ENCODE measurements around the gene PRKAR1B.

The PRKAR1B gene

GRCh38 chr7:721619-722248 is 5.3 kb downstream of the PRKAR1B start:
- no peak for DNase-seq

DNA sequence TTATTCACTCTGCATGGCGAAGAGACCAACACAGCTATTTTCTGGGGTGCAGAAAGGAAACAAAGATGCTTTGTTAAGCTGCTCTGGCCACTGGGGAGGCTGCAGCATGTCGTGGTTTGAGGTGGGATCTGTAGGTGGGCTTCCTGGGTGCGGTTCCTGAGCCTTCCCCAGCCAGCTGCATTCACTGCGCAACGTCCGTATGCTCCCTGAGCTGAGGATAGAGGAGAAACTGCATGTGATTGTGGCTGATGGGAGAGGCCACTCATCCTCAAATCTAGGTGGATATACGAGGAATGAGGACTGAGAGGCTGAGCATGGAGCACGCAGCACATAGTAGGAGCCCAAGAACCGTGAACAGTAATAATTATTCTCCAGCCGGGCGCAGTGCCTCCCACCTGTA is 10.4 kb downstream of the PRKAR1B start:
- DNase-seq: no peak

- no peak for DNase-seq
Measured at GRCh38 chr7:716222-716621, 10.9 kb downstream of the PRKAR1B start.

DNA sequence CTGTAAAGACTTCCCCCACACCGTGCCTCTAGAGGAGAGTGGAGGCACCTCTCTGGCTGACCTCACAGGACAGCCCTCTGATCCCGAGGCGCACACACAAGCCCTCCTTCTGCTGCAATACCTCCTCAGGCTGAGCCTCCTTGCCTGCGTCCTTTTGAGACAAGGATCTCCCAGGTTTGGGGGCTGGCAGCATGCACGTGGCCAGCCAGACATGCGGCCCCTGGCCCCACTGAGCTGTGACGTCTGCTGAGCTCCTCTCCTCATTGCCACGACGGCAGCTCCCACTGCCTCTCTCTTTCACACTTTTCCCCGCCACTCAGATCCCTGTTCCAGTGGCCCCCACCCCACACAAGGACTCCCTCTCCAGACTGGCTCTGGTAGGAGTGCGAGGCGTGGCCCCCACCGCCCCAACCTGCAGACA is 12.8 kb downstream of the PRKAR1B start:
- DNase-seq: no peak

GRCh38 chr7:713488-714230 is 13.4 kb downstream of the PRKAR1B start:
- no peak for DNase-seq

DNA sequence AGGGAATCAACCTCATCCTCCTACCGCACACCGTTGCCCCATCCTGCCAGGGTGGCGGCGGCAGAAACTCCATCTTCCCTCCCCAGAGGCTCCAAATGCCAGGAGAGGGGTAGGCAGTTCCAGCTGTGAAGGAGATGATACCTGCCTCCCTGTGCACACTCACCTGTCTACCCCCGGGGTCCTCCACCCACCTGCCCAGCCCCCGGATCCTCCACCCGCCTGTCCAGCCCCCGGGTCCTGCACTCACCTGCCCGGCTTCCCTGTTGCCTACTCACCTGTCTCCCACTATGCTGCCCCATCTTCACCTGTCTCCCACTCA is 14.0 kb downstream of the PRKAR1B start:
- no peak for DNase-seq

GRCh38 chr7:712381-713138 is 14.5 kb downstream of the PRKAR1B start:
- no peak for DNase-seq

GRCh38 chr7:711922-712380 is 15.1 kb downstream of the PRKAR1B start:
- DNase-seq: no peak

DNA sequence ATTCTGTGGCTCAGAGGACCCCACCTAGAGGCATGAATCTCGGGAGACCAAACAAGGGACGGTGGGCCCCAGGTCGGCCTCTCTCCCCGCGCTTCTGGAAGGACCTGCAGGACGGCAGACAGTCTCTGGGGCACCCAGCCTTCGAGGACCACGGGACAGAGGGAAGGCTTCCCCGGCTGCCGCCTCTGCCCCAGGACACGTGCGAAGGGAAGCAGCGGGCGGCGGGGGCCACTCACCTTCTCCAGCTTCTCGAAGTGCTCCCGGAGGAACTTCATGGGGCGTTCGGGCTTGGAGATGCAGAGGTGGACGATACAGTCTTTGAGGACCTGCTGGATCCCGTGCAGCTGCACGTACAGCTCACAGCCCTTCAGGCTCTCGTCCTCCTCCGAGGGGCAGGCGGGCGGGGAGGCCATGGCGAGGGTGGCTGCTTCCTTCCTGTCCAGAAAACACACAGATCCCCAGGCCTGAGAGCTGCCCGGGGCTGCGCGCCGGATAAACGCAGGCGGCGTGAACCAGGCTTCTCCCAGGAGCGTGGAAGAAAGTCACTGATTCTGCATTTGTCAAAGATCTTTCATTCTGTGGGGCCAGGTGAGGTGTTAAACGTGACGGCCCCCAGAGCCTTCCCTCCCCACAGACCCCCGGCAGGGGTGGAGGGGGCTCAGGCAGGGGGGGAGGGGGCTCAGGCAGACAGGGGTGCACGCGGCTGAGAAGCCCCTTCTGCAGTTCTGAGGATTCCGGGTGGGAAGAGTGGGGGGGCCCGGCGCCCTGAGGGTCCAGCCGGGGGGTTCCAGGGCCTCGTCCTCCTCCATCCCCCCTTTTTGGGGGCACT is 15.8 kb downstream of the PRKAR1B start:
- no peak for DNase-seq

GRCh38 chr7:710161-710560 is 16.9 kb downstream of the PRKAR1B start:
- no peak for DNase-seq

DNA sequence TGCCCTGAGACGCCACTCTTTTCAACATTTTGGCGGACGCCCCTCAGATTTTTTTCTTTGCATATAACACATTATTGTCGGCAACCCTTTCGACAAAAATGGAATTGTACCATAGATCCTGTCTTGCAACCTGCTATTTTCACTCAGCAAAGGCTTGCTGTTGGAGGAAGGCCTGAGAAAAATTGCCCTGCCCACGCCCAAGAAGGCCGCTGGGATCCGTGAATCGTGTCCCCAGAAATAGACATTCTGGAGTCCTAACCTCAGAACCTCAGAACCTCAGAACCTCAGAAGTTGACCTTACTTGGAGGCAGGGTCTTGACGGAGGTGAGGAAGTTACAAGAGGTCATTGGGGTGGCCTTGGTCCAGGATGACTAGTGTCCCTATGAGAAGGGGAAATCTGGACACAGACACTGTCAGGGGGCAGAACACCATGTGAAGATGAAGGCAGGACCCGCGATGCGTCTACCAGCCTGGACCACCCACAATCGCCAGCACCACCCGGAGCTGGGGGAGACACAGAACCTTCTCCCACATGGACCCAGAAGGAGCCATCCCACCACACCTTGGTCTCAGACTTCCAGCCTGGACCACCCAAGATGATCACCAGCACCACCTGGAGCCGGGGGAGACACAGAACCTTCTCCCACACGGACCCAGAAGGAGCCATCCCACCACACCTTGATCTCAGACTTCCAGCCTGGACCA is 19.6 kb downstream of the PRKAR1B start:
- no peak for DNase-seq

DNA sequence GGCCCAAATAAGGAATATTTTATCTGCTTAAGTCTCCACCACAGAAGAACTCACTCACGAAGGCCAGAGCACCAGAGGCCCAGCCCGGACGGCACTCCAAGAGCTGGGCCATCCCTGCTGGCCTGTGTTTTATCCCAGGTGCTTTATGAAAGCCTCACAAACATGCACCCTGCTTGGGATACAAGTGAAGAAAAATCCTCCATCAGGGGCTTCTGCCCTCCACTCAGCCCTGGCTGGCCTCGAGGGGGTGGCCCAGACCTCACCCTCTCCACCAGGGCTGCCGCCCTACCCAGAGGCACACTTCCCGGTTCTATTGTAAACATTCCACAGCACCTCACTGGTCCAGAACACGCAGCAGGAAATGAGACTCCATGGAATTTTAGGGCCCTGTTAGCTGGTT is 20.4 kb downstream of the PRKAR1B start:
- DNase-seq: no peak

GRCh38 chr7:703049-703448 is 24.0 kb downstream of the PRKAR1B start:
- no peak for DNase-seq

GRCh38 chr7:701086-701671 is 25.9 kb downstream of the PRKAR1B start:
- no peak for DNase-seq

DNA sequence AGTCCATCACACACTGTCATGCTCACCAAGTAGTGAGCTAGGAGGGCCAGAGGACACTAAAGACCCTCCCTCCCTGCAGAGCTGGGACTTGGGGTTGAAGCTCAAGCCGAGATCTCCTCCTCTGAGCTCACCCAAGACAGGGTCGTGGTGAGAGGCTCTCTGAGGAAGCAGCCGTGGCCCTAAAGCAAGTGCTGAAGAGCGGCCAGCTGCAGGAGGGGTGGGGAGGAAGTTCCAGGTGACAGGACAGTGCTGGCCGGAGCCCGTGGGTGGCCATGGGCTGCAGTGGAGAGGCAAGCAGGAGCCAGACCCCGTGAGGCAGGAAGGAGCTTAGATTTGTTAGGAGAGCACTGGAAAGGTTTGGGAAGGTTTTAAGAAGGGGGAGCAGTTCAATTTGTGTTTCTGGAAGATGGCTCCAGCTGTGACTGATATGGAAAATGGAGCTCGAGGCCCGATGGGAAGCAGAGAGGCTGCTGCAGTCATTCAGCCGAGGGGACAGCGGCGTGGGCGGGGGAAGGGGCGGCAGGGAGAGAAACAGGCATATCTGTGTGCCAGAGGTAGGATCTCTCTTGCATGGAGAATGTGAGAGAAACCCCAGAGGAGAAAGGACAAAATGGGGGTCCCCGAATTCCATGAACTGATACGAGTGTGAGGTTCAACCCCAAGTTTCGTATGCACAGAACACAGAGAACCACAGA is 27.5 kb downstream of the PRKAR1B start:
- no peak for DNase-seq

GRCh38 chr7:698515-699475 is 28.3 kb downstream of the PRKAR1B start:
- DNase-seq: no peak

DNA sequence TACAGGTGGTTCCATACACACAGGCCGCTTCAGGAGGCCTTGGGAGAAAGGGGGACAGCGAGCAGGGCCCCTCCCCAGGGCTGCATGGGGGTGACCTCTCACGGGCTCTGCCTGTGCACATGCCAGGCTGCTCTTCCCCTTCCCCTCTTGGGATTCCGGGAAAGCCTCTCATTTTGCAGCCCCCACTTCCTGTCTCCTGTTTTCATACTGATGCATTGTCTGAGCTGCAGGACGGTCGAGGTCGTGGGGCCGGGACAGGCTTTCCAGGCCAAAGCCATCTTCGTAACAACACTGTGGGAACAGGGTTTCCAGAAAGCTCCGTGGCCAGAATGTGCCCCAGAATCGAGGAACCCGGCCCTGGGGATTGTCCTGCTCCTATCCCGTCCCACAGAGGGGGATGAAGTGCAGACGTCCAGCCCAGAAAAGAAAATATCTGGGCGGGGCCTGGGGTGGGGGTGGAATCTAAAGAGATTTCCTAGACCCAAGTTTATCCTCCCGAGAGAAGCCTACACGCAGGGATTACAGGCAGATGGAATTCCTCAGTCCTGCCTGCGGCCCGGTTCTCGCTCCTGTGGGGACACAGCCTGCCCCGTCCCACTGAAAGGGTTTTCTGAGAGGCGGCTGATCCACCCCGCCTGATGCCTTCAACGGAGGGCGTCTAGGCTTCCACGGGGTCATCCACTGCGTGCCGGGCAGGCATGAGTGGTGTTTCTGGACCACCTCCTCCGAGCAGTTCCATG is 30.1 kb downstream of the PRKAR1B start:
- DNase-seq: no peak

DNA sequence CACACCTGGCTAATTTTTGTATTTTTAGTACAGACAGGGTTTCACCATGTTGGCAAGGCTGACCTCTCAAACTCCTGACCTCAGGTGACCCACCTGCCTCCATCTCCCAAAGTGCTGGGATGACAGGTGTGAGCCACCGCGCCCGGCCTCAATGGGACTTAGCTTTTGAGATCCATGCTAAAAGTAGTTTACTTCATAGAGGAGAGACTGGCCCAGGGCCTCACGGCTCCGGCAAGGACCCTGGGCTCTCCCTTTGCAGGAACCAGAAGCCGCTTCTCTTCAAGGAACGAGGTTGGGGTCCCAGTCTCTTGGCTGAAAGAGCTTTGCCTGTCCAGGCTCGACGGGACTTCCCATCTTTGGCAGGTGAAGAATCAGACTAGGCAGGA is 30.7 kb downstream of the PRKAR1B start:
- DNase-seq: no peak

DNA sequence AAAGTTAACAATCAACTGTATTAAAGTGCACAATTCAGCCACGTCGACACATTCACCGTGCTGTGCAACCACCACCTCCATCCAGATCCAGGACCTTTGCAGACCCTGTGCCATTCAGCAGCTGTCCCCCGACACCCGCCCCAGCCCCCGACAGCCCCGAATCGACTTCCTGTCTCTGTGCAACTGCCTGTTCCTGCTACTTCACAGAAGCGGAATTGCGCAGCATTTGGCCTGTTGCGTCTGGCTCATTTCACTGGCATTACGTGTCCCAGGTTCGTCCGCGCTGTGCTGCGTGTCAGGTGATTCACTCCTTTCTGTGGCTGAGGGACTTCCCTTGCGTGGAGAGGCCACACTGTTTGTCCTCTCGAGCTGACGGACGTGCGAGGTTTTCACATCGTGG is 33.8 kb downstream of the PRKAR1B start:
- no peak for DNase-seq
